Lower leg skin (tissue), 3 donors: ENCODE measurements around the gene PHIP.

Experiments
- CTCF ChIP-seq, 3 donors: fragments of 450-650 bp; IDR thresholded peaks; one replicate each; pipeline ENCODE4 v1.5.1; 2016; ENCODE audit warnings: antibody characterized with exemption in 3 of 3, mild to moderate bottlenecking in 3 of 3, moderate library complexity in 2 of 3
- POLR2A ChIP-seq, 2 donors: fragments of 450-650 bp; IDR thresholded peaks; one replicate each; pipeline ENCODE4 v1.6.1; 2016 to 2017; ENCODE audit warnings: antibody characterized with exemption in 2 of 2, mild to moderate bottlenecking in 1 of 2, moderate library complexity in 1 of 2

GRCh38 chr6:78910010-78910409 is 168.0 kb downstream of the PHIP start:
- no peak for TF ChIP-seq CTCF (IDR thresholded peaks at IDR 0.05)
- TF ChIP-seq POLR2A (IDR thresholded peaks at IDR 0.05) = no peak
